ENCODE measurements around the gene FAM180B. TPM values are rescaled to one million over a fixed set of nuclear protein-coding genes. Genes with fewer than 3 reads are reported as not detected.
A peak's percentile ranks its signal among the peaks of the same experiment; 100 is the strongest.

FAM180B gene
- total RNA-seq: not detected
- long read RNA-seq: 0 reads

- Histone ChIP-seq H3K27me3 (peaks cover 7% of the 10 kb centered on the region), H3K4me1 (no peaks in the 10 kb centered on the region), H3K36me3 (peaks cover 37% of the 10 kb centered on the region), H3K9me3 (no peaks in the 10 kb centered on the region), H3K27ac (no peak within 1 kb of the TSS), H3K4me3 (no peak within 1 kb of the TSS)
- no peak for ATAC-seq
- TF ChIP-seq CTCF (IDR thresholded peaks at IDR 0.05): no peak
- no peak for DNase-seq
- intact Hi-C loops (cut with DNase I): no loop called here
These were observed at the start of gene FAM180B for GRCh38 chr11:47586098-47586855. FAM180B (plus strand) TSS chr11:47586678; CDS start chr11:47586769, 91 bp downstream.

GRCh38 chr11:47536915-47537314 is 49.6 kb upstream of the FAM180B start:
- DNase-seq (no peak), ATAC-seq (no peak)
- Histone ChIP-seq H3K9me3 (no peaks in the 10 kb centered on the region), H3K36me3 (peaks cover 13% of the 10 kb centered on the region), H3K27ac (no peak overlapping the region), H3K4me1 (peaks cover 58% of the 10 kb centered on the region), H3K27me3 (no peaks in the 10 kb centered on the region), H3K4me3 (no peak overlapping the region)
- TF ChIP-seq CTCF (IDR thresholded peaks at IDR 0.05): no peak
- intact Hi-C loops (cut with DNase I): no loop called here

- no peak for TF ChIP-seq CTCF (IDR thresholded peaks at IDR 0.05)
- no peak for ATAC-seq
These were observed 47.5 kb upstream of the FAM180B start for GRCh38 chr11:47538741-47539565.

GRCh38 chr11:47539681-47540039 is 46.8 kb upstream of the FAM180B start:
- H3K27me3 ChIP-seq: no peaks in the 10 kb centered on the region
- TF ChIP-seq CTCF (IDR thresholded peaks at IDR 0.05): no peak
- H3K36me3 ChIP-seq: peaks cover 13% of the 10 kb centered on the region
- ATAC-seq (no peak), DNase-seq (no peak)
- H3K4me1 ChIP-seq: peaks cover 54% of the 10 kb centered on the region
- no peaks in the 10 kb centered on the region for H3K9me3 ChIP-seq
- H3K27ac ChIP-seq: peak overlapping the region; percentile 26
- no peak overlapping the region for H3K4me3 ChIP-seq
- intact Hi-C loops (cut with DNase I): no loop called here

More at GRCh38 chr11:47538741-47539565, 47.5 kb upstream of the FAM180B start:
- no peak for DNase-seq
- intact Hi-C loops (cut with DNase I): no loop called here
- peaks cover 13% of the 10 kb centered on the region for H3K36me3 ChIP-seq
- H3K4me1 ChIP-seq: peaks cover 58% of the 10 kb centered on the region
- no peaks in the 10 kb centered on the region for H3K27me3 ChIP-seq
- no peaks in the 10 kb centered on the region for H3K9me3 ChIP-seq
- H3K27ac ChIP-seq: peak overlapping the region; percentile 26
- H3K4me3 ChIP-seq: no peak overlapping the region

GRCh38 chr11:47541070-47541469 is 45.4 kb upstream of the FAM180B start:
- H3K4me1 ChIP-seq: peaks cover 53% of the 10 kb centered on the region
- ATAC-seq (no peak), DNase-seq (no peak)
- no peaks in the 10 kb centered on the region for H3K9me3 ChIP-seq
- no peak overlapping the region for H3K4me3 ChIP-seq
- H3K36me3 ChIP-seq: peaks cover 3% of the 10 kb centered on the region
- TF ChIP-seq CTCF (IDR thresholded peaks at IDR 0.05): no peak
- H3K27me3 ChIP-seq: no peaks in the 10 kb centered on the region
- intact Hi-C loops (cut with DNase I): no loop called here
- H3K27ac ChIP-seq: no peak overlapping the region
